Measurements from ENCODE around the gene PTPN5. TPM values are rescaled to one million over a fixed set of nuclear protein-coding genes. Genes with fewer than 3 reads are reported as not detected.
"Not testable (repeated sequence)": the region's sequence is repeated elsewhere in the genome, so short reads cannot be mapped to it uniquely, and the experiment has no call there.

PTPN5 gene
- total RNA-seq: 6.7 TPM

DNA sequence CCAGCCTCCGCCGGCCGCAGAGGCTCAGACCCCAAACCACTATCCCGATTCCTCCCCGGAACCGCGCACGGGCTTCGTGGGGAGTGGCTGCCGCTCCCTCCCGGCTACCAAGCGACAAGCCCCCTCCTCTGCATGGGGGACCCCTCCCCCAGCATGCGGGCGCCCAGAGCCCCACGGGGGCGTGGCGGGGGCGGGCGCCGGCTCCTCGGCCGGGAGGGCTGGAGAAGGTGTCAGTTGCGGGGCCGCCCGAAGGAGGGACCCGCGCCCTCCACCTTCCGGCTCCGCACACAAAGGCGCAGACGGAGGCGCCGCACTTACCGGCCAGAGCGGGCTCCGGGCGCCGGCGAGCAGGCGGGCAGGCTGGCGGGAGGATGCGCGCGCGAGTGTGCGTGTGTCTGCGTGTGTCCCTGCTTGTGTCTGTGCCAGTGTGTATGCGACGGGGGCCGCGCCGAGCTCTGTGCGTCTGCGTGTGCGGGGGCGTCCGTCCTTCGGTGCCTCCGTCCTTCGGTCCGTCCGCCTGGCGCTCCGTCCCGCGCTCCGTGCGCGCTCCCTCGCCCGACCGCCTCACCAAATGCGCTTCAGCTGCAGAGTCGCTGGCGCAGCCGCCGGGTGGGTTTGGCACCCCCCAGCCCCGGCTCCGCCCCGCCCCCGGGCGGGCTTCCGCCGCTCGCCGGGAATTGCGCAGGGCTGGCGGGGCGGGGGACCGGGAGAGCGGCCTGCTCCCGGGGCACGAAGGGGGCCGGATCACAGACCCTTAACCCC is at the start of gene PTPN5:
PTPN5 (minus strand) TSS at position 592 of the 762 bp plus-strand sequence. CDS start 19,840 bp downstream, outside the sequence.
- H3K9me3 ChIP-seq: no peaks in the 10 kb centered on the region
- peaks cover 0 to 4% of the 10 kb centered on the region in 2 donors for H3K4me1 ChIP-seq
- peaks cover 8% of the 10 kb centered on the region for H3K27me3 ChIP-seq
- H3K27ac ChIP-seq: no peak within 1 kb of the TSS
- DNase-seq (ENCODE audit: low spot score in 2 of 2): no peak
- peak within 1 kb of the TSS; percentile 23 to 53 for H3K4me3 ChIP-seq
- no peaks in the 10 kb centered on the region for H3K36me3 ChIP-seq
- TF ChIP-seq, protein P1, sequence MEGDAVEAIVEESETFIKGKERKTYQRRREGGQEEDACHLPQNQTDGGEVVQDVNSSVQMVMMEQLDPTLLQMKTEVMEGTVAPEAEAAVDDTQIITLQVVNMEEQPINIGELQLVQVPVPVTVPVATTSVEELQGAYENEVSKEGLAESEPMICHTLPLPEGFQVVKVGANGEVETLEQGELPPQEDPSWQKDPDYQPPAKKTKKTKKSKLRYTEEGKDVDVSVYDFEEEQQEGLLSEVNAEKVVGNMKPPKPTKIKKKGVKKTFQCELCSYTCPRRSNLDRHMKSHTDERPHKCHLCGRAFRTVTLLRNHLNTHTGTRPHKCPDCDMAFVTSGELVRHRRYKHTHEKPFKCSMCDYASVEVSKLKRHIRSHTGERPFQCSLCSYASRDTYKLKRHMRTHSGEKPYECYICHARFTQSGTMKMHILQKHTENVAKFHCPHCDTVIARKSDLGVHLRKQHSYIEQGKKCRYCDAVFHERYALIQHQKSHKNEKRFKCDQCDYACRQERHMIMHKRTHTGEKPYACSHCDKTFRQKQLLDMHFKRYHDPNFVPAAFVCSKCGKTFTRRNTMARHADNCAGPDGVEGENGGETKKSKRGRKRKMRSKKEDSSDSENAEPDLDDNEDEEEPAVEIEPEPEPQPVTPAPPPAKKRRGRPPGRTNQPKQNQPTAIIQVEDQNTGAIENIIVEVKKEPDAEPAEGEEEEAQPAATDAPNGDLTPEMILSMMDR (IDR thresholded peaks at IDR 0.05): no peak
- intact Hi-C loops (cut with DNase I): no loop called here

DNA sequence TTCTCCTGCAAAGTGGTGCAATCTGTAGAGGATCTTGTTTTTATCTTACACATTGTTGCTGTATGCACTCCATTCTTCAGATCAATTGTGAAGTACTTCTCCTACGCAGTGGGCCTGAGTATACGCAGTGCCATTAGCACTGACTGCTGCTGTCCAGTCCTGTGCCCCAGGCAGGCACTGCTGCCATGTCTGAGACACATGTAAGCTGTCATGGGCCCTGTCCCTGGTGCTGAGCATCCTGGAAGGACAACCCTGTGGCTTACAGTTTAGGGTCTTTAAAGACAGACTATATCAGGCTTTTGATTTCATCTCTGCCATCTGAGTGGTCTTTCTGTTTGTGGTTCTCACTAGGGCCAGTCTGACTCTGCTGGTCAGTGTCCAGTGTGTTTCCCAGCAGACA is 44.8 kb upstream of the PTPN5 start:
- intact Hi-C loops (cut with DNase I): no loop called here
- DNase-seq (ENCODE audit: low spot score in 2 of 2): no peak
- no peaks in the 10 kb centered on the region for H3K4me1 ChIP-seq
- H3K27ac ChIP-seq: no peak overlapping the region
- TF ChIP-seq, protein P1 (IDR thresholded peaks at IDR 0.05): no peak
- H3K4me3 ChIP-seq: no peak overlapping the region
- H3K27me3 ChIP-seq: no peaks in the 10 kb centered on the region
- H3K9me3 ChIP-seq: no peaks in the 10 kb centered on the region
- no peaks in the 10 kb centered on the region for H3K36me3 ChIP-seq

DNA sequence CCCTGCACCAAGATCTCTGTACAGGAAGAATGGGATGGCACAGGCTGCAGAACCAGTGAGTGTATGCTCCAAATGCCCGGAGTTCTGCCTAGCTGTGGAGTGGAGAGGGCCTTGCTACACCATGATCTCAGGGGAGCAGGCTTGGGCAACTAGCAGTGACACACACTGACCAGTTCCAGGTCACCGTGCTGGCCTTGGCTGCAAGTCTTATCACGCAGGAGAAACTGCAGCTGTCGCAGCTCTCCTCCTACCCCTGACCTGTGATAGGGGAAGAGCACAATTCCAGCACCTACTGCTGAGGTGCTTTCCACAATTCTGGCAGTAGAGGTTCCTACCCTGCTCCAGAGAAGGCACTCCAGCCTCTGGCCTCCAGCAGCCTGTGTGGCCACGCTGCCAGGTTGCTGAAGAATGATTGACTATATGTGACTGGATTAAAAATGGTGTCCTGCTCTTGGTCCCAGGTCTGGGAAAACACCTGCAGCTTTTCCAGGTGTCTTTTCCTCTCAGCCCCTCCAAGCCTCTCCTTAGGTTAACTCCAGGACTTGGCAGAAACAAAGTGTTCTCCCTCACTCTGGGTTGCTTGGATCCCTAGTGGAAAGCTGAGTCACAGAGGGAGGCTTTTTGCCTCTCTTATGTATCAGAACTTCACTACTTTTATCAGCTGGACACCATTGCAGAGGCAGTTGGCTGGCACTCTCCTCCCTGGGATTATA is 43.3 kb upstream of the PTPN5 start:
- peaks cover 0 to 4% of the 10 kb centered on the region in 2 donors for H3K9me3 ChIP-seq
- no peaks in the 10 kb centered on the region for H3K36me3 ChIP-seq
- DNase-seq (ENCODE audit: low spot score in 2 of 2): no peak
- no peak overlapping the region for H3K4me3 ChIP-seq
- no peaks in the 10 kb centered on the region for H3K4me1 ChIP-seq
- TF ChIP-seq, protein P1 (IDR thresholded peaks at IDR 0.05): no peak
- H3K27me3 ChIP-seq: no peaks in the 10 kb centered on the region
- intact Hi-C loops (cut with DNase I): no loop called here
- no peak overlapping the region for H3K27ac ChIP-seq

DNA sequence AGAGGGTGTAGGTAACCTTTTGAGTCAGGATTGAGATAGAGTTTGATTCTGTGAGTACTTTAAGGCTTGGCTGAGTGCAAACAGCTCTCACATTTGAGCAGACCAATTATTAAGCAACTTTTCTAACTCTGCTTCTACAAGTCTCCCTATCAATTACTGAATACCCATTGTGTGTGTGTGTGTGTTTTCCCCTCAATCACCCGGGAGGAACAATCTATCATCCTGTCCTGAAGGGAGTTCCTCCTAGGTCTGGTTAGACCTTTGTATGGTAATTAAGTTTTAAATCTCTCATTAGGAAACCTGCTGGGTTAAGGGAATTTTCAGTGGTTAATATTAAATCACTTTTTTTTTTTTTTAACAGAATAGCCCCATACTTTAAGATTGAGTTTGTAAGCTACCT is 28.6 kb upstream of the PTPN5 start:
- H3K36me3 ChIP-seq; intact Hi-C loops (cut with DNase I); H3K27me3 ChIP-seq; H3K4me1 ChIP-seq; H3K27ac ChIP-seq; DNase-seq (ENCODE audit: low spot score in 2 of 2); H3K4me3 ChIP-seq; H3K9me3 ChIP-seq: not testable (repeated sequence)

DNA sequence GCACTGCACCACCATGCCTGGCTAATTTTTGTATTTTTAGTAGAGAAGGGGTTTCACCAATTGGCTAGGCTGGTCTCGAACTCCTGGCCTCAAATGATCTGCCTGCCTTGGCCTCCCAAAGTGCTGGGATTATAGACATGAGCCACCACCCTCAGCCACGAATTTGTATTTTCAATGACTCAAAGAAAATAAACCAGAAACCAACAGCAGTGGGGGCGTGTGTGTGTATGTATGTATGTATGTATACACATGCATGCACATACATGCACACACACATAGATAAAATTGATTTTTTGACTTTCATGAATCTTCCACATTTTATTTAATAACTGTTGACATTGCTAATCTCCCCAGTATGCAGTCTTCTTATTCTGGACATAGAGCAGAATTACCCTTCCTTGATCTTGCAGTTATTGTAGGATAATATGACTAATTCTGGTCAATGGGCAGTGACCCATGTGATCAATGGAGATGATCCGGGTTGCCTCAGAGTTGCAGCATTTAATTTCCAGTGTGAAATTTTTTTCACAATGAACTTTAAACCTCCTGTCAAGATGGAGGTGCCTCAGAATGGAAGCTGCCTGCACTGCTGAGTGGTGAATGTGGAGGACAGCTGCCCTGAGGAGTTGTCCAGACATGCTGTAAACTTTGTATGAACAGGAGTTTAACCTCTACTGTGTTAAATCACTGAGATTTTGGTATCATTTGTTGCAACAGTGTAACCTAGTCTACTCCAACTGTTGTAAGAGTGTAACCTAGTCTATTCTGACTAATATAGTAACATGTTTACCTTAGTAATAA is 12.8 kb upstream of the PTPN5 start:
- intact Hi-C loops (cut with DNase I): no loop called here
- no peaks in the 10 kb centered on the region for H3K27me3 ChIP-seq
- DNase-seq (ENCODE audit: low spot score in 2 of 2): no peak
- no peak overlapping the region for H3K4me3 ChIP-seq
- no peaks in the 10 kb centered on the region for H3K36me3 ChIP-seq
- H3K27ac ChIP-seq: no peak overlapping the region
- TF ChIP-seq, protein P1 (IDR thresholded peaks at IDR 0.05): no peak
- no peaks in the 10 kb centered on the region for H3K9me3 ChIP-seq
- no peaks in the 10 kb centered on the region for H3K4me1 ChIP-seq

Data from ascending aorta (tissue), 2 donors.